ENCODE data around the gene RAD1. TPM values are rescaled to one million over a fixed set of nuclear protein-coding genes. Genes with fewer than 3 reads are reported as not detected.

RAD1 gene
- total and polyA plus RNA-seq, 2 donors from 2014 or later: 14.8 to 15.3 TPM

GRCh38 chr5:34898258-34898895 is 16.9 kb downstream of the RAD1 start:
- Histone ChIP-seq H3K9ac (ENCODE audit: low read length in 3 of 3) (no peak overlapping the region), H3K4me3 (ENCODE audit: low read length in 3 of 3) (peak overlapping the region in 1 of 3 donors; percentile 3), H3K27ac (ENCODE audit: low read depth in 2 of 2, low read length in 2 of 2) (no peak overlapping the region), H3K4me1 (ENCODE audit: control insufficient read depth in 2 of 3, insufficient read depth in 2 of 3, low read depth in 1 of 3, low read length in 3 of 3) (no peaks in the 10 kb centered on the region), H3K36me3 (ENCODE audit: control insufficient read depth in 2 of 3, insufficient read depth in 3 of 3, low read length in 3 of 3) (no peaks in the 10 kb centered on the region), H3K27me3 (ENCODE audit: control insufficient read depth, insufficient read depth, low read length) (no peaks in the 10 kb centered on the region), H3K9me3 (ENCODE audit: control insufficient read depth in 2 of 3, insufficient read depth in 1 of 3, low read length in 3 of 3) (no peaks in the 10 kb centered on the region)
- TF ChIP-seq CTCF (IDR thresholded peaks at IDR 0.05; ENCODE audit: borderline replicate concordance, extremely low read depth, insufficient read depth): peak; percentile 83
- FAIRE-seq (no peak), DNase-seq (peak in 4 of 5 donors; percentile 75 to 90 (median 82))
- intact Hi-C loops (cut with DNase I): loop anchor here (5.0 kb wide), 1 partner anchor 376 kb away; no protein-coding TSS in a partner anchor

- Histone ChIP-seq H3K36me3 (ENCODE audit: control insufficient read depth in 2 of 3, insufficient read depth in 3 of 3, low read length in 3 of 3) (no peaks in the 10 kb centered on the region), H3K27me3 (ENCODE audit: control insufficient read depth, insufficient read depth, low read length) (no peaks in the 10 kb centered on the region), H3K4me1 (ENCODE audit: control insufficient read depth in 2 of 3, insufficient read depth in 2 of 3, low read depth in 1 of 3, low read length in 3 of 3) (no peaks in the 10 kb centered on the region), H3K9me3 (ENCODE audit: control insufficient read depth in 2 of 3, insufficient read depth in 1 of 3, low read length in 3 of 3) (no peaks in the 10 kb centered on the region), H3K27ac (ENCODE audit: low read depth in 2 of 2, low read length in 2 of 2) (no peak overlapping the region), H3K9ac (ENCODE audit: low read length in 3 of 3) (no peak overlapping the region), H3K4me3 (ENCODE audit: low read length in 3 of 3) (no peak overlapping the region)
- FAIRE-seq (no peak), DNase-seq (no peak)
- TF ChIP-seq CTCF (IDR thresholded peaks at IDR 0.05; ENCODE audit: borderline replicate concordance, extremely low read depth, insufficient read depth): no peak
- intact Hi-C loops (cut with DNase I): loop anchor here (5.0 kb wide), 1 partner anchor 375 kb away; no protein-coding TSS in a partner anchor
These were observed 17.7 kb downstream of the RAD1 start for GRCh38 chr5:34897646-34898045.

GRCh38 chr5:34895641-34896419 is 19.5 kb downstream of the RAD1 start:
- no peak for TF ChIP-seq CTCF (IDR thresholded peaks at IDR 0.05; ENCODE audit: borderline replicate concordance, extremely low read depth, insufficient read depth)
- no peak for DNase-seq
- H3K4me1 ChIP-seq (ENCODE audit: control insufficient read depth in 2 of 3, insufficient read depth in 2 of 3, low read depth in 1 of 3, low read length in 3 of 3): no peaks in the 10 kb centered on the region
- no peaks in the 10 kb centered on the region for H3K9me3 ChIP-seq (ENCODE audit: control insufficient read depth in 2 of 3, insufficient read depth in 1 of 3, low read length in 3 of 3)
- H3K27me3 ChIP-seq (ENCODE audit: control insufficient read depth, insufficient read depth, low read length): no peaks in the 10 kb centered on the region
- no peak overlapping the region for H3K9ac ChIP-seq (ENCODE audit: low read length in 3 of 3)
- intact Hi-C loops (cut with DNase I): loop anchor here (5.0 kb wide), 1 partner anchor 374 kb away; no protein-coding TSS in a partner anchor
- H3K4me3 ChIP-seq (ENCODE audit: low read length in 3 of 3): no peak overlapping the region
- H3K36me3 ChIP-seq (ENCODE audit: control insufficient read depth in 2 of 3, insufficient read depth in 3 of 3, low read length in 3 of 3): no peaks in the 10 kb centered on the region
- no peak for FAIRE-seq
- H3K27ac ChIP-seq (ENCODE audit: low read depth in 2 of 2, low read length in 2 of 2): no peak overlapping the region
